ENCODE measurements around the gene TMEM127. TPM values are rescaled to one million over a fixed set of nuclear protein-coding genes. Genes with fewer than 3 reads are reported as not detected.

Gene TMEM127
- total and polyA plus RNA-seq, 2 experiments from 2014 or later = 33.6 to 44.4 TPM

DNA sequence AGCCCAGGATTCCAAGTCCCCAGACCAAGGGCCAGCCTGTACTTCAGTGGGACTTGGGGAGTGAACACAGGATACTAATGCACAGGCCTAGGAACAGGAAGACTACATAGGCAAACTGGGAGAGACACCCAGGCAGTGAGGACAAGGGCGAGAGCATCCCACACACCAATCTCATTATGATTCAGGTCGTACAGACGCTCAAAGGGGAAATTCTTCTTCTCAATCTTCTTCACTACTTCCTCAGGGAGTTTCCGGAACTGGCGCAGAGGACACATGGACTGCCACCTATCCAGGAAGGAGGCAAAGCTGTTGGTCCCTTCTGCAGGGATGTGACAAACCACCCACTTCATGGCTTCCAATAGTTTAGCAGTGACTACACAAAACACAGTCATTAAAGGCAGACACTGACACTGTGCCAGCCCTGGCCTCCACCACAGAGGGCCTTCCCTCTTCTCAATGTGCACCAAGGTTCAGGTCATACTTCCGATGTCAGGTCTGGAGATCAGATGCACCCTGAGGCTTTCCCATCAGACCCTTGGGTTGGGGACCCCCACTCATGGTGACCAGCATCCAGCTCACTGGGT is 21.6 kb upstream of the TMEM127 start:
- 98% methylated on average over 6 of the region's 6 CpGs for WGBS (ENCODE audit: low lambda C conversion rate, missing lambda C conversion rate)

DNA sequence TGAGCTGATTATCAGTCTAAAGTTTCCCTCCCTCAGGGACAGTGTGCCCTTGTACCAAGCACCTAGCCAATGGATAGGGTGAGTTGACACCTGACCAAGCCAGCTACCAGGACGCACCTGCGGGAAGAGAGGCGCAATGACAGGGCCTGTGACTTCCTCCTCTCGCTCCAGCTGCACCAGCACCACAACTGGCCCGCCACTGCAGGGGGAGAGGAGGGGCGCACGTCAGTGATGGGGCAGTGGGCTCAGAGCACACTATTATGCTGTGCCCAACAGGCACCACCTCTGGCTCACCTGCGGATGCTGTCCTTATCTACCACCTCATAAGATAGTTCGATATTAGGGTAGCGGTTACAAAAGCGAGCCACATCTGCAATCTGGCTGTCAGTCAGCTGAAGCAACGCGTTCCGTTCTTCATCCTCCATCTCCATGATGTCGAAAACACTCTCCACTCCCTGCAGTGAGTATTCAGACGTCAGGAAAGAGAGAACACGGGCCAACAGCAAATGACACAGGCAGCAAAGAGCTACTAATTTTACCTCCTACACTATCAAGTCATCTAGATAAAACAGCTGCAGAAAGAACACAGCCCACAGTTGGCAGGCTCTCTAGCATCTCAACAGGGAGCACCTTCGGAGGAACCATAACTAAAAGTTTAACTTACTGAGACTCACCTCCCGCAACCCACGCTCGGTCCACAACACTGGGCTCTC is 11.1 kb upstream of the TMEM127 start:
- H2AFZ ChIP-seq = no peak overlapping the region
- peaks cover 4% of the 10 kb centered on the region for H3K36me3 ChIP-seq (replicated peaks; ENCODE audit: insufficient read depth, low read depth)
- TF ChIP-seq EZH2 (IDR thresholded peaks at IDR 0.05; ENCODE audit: borderline replicate concordance) (no peak), EZH2phosphoT487 (IDR thresholded peaks at IDR 0.05; ENCODE audit: low read depth, severe bottlenecking, unreplicated experiment) (no peak)
- TF ChIP-seq, protein P1, sequence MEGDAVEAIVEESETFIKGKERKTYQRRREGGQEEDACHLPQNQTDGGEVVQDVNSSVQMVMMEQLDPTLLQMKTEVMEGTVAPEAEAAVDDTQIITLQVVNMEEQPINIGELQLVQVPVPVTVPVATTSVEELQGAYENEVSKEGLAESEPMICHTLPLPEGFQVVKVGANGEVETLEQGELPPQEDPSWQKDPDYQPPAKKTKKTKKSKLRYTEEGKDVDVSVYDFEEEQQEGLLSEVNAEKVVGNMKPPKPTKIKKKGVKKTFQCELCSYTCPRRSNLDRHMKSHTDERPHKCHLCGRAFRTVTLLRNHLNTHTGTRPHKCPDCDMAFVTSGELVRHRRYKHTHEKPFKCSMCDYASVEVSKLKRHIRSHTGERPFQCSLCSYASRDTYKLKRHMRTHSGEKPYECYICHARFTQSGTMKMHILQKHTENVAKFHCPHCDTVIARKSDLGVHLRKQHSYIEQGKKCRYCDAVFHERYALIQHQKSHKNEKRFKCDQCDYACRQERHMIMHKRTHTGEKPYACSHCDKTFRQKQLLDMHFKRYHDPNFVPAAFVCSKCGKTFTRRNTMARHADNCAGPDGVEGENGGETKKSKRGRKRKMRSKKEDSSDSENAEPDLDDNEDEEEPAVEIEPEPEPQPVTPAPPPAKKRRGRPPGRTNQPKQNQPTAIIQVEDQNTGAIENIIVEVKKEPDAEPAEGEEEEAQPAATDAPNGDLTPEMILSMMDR (IDR thresholded peaks at IDR 0.05; ENCODE audit: poor library complexity) = no peak
- H4K20me1 ChIP-seq (ENCODE audit: insufficient read depth, poor library complexity, severe bottlenecking) = no peaks in the 10 kb centered on the region
- H3K9me3 ChIP-seq (ENCODE audit: low read depth) = no peaks in the 10 kb centered on the region
- H3K4me1 ChIP-seq (ENCODE audit: insufficient read depth) = no peaks in the 10 kb centered on the region
- no peaks in the 10 kb centered on the region for H3K9me2 ChIP-seq (replicated peaks; ENCODE audit: insufficient read depth)
- no peaks in the 10 kb centered on the region for H3K79me2 ChIP-seq
- no peak overlapping the region for H3K27ac ChIP-seq
- H3K27me3 ChIP-seq = no peaks in the 10 kb centered on the region
- no peak overlapping the region for H3K4me3 ChIP-seq
- no peak for DNase-seq (ENCODE audit: low spot score)
- no peak overlapping the region for H3K4me2 ChIP-seq
- WGBS (ENCODE audit: low lambda C conversion rate, missing lambda C conversion rate) = 98% methylated on average over 21 of the region's 21 CpGs

More for the DNA sequence above, 21.6 kb upstream of the TMEM127 start:
- no peaks in the 10 kb centered on the region for H3K27me3 ChIP-seq
- no peak overlapping the region for H3K4me2 ChIP-seq
- DNase-seq (ENCODE audit: low spot score) = no peak
- no peaks in the 10 kb centered on the region for H3K36me3 ChIP-seq (replicated peaks; ENCODE audit: insufficient read depth, low read depth)
- no peaks in the 10 kb centered on the region for H3K9me2 ChIP-seq (replicated peaks; ENCODE audit: insufficient read depth)
- H3K4me1 ChIP-seq (ENCODE audit: insufficient read depth) = no peaks in the 10 kb centered on the region
- H3K4me3 ChIP-seq = no peak overlapping the region
- no peak overlapping the region for H2AFZ ChIP-seq
- H3K79me2 ChIP-seq = no peaks in the 10 kb centered on the region
- TF ChIP-seq EZH2phosphoT487 (IDR thresholded peaks at IDR 0.05; ENCODE audit: low read depth, severe bottlenecking, unreplicated experiment) = no peak
- TF ChIP-seq, protein P1 (IDR thresholded peaks at IDR 0.05; ENCODE audit: poor library complexity) = no peak
- TF ChIP-seq EZH2 (IDR thresholded peaks at IDR 0.05; ENCODE audit: borderline replicate concordance) = no peak
- H4K20me1 ChIP-seq (ENCODE audit: insufficient read depth, poor library complexity, severe bottlenecking) = no peaks in the 10 kb centered on the region
- H3K9me3 ChIP-seq (ENCODE audit: low read depth) = no peaks in the 10 kb centered on the region
- no peak overlapping the region for H3K27ac ChIP-seq

DNA sequence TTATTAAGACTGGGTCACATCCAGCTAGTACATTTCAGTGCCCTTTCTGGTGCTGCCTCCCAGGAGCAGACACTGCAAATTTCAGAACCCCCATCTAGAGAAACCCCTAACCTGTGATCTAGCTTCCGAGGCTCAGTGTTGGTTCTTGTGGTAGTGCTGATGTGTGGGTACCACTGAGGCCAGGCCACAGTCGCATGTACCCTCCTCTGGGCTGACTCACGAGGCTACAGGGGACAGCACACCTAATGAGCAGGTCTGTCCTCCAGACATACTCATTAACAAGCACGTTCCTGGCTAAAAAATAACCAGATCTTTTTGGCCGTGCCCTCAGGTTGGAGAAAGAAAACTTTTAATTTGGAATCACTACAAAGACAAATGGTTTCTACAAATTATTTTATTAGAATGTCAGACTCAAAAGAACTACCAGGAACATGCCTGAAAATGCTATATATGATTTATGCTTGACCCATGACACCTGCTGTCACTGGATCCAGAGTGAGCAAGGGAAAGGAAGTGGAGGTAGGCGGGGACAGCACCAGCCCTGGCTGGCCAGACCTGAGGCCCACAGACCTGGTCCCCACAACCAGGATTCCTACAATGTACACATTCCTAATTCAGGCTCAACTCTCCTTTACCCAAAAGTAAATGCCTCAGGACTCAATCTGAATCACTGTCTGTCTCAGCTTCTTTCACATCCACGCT is 8.7 kb upstream of the TMEM127 start:
- Histone ChIP-seq H4K20me1 (ENCODE audit: insufficient read depth, poor library complexity, severe bottlenecking) (no peaks in the 10 kb centered on the region), H3K27ac (no peak overlapping the region), H3K27me3 (no peaks in the 10 kb centered on the region), H3K36me3 (replicated peaks; ENCODE audit: insufficient read depth, low read depth) (peaks cover 3% of the 10 kb centered on the region), H3K79me2 (no peaks in the 10 kb centered on the region), H3K4me3 (no peak overlapping the region), H3K4me1 (ENCODE audit: insufficient read depth) (no peaks in the 10 kb centered on the region), H2AFZ (no peak overlapping the region), H3K4me2 (no peak overlapping the region), H3K9me3 (ENCODE audit: low read depth) (no peaks in the 10 kb centered on the region), H3K9me2 (replicated peaks; ENCODE audit: insufficient read depth) (no peaks in the 10 kb centered on the region)
- TF ChIP-seq EZH2 (IDR thresholded peaks at IDR 0.05; ENCODE audit: borderline replicate concordance) (no peak), EZH2phosphoT487 (IDR thresholded peaks at IDR 0.05; ENCODE audit: low read depth, severe bottlenecking, unreplicated experiment) (no peak)
- TF ChIP-seq, protein P1 (IDR thresholded peaks at IDR 0.05; ENCODE audit: poor library complexity) = no peak
- no peak for DNase-seq (ENCODE audit: low spot score)
- 92% methylated on average over 7 of the region's 7 CpGs for WGBS (ENCODE audit: low lambda C conversion rate, missing lambda C conversion rate)

Data from hepatocyte (in vitro differentiated cells).